HG02884 (cell line): Measurements from ENCODE around the gene PHB1.
"Not testable (repeated sequence)": the region's sequence is repeated elsewhere in the genome, so short reads cannot be mapped to it uniquely, and the experiment has no call there.

ENCODE experiments used
- ATAC-seq: cut with Tn5 transposase; IDR thresholded peaks from one replicate; pipeline ENCODE4 v1.9.1; 2021; ENCODE audit warnings: mild to moderate bottlenecking, moderate library complexity; ENCODE audit not compliant: unreplicated experiment

Gene PHB1

DNA sequence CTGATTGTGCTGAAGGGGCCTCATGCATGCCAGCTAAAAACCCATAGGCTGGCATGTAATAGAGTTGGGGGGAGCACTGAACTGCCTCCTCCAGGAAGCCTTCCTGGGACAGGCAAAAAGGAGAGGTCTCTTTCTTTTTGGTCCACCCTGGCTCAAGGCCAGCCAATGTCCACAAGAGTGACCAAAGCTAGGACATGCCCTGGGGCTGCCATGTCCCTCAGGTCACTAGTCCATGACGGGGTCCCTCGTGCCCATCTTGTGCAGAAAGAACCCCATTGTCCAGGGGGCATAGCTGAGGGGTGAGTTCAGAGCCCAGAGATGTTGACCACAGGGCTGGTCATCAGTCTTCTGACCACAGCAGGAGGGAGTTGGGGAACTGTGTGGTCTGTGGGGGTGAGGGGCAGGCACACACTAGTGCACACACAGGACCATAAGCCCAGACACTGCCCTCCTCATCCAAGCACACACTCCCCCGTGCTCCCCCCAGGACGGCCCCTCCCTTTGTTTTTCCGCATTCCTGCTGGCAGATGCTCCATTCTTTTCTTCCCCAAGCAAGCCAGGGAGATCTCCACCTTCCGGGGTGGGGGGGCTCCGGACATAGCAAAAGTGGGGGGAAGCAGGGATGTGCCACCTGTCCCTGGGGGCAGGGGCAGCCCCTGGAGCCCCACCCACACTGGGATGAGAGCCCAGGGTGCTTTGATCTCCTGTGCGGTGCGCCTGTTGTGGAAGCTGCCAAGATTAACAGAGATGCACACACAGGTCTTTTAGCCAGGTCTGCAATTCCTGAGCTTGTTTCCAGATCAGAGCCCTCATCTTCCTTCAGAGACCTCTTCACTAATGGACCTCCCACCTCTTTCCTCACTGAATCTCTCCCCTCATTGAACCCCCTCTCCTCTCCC is 25.2 kb upstream of the PHB1 start:
- no peak for ATAC-seq

DNA sequence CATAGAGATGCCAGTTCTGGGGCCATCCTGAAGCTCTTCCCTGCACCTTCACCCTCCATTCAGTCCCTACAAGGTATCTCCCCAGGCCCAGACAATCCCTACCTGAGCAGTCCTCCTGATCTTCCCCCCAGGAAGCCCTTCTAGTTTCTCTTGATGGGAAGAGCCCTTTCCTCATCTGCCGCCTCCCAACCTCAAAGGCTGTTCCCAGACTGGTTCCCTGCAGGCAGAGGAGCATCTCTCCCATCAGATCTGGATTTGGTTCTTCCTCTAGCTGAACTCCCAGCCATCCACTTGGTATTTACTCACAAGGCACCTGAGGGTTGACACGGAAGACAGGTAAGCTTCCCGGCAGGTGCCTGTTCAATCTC is 24.6 kb upstream of the PHB1 start:
- no peak for ATAC-seq

DNA sequence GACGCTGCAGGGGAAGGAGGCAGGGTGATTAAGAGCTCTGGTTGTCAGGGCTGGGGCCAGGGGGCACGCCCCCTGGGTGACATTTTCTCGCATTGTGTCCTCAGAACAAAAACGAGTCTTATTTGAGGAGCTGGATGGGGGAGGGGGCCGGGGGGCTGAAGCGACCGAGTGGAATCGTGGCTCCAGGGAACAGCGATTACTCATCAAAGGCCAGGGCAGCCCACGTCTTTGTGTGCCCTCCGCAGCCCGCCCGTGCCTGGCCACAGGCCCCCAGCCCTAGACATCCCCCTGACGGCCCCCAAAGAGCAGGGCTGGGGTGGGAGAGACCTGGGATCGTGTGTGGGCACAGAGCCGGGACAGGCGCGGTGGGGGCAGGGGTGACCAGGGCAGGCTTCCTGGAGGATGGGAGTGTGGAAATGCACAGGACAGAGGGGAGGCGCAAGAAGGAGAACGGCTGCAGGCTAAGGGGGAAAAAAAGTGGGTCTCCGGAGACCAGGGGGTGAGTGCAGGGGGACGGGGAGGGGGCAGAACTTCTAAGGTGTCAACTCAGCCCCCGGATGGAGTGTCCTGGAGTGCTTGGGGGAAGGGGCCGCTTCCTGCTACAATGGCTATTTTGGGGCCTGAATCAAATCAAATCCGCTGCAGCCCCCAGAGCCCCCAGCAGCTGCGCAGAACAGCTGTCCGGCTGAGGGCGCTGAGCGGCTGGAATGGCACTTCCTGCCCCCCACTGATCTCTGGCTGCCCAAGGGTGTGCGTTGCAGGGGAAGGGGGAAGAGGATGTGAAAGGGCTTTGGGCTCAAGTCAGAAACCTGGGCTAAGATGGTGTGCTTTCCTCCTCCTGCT is 24.0 kb upstream of the PHB1 start:
- no peak for ATAC-seq

DNA sequence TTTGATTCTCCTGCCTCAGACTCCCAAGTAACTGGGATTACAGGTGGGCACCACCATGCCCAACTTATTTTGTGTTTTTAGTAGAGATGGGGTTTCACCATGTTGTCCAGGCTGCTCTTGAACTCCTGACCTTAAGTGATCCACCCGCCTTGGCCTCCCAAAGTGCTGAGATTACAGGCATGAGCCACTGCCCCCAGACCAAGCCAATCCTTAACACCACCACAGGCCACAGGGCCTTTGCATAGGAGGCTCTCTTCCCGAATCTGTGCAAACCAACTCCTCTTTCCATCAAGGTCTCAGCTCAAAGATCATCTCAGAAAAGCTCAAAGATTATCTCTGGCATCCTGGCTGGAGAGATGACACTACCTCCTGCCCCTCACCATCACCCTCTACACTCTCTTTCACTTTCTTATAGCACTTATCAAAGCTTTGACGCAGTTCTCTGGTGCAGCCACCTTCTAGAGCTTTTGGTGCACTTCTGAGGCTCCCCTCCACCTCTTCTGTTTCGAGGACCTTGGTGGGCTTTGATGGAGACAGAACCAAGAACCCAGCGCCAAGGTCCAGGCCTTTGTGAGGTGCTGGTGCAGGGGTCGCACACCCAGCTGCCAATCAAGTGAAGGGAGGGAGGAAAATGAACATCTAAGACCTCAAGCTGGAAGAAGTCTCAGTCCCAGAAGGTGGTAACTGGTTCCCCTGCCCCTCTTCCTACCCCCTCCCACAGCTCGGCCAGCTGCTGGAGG is 23.2 kb upstream of the PHB1 start:
- no peak for ATAC-seq

DNA sequence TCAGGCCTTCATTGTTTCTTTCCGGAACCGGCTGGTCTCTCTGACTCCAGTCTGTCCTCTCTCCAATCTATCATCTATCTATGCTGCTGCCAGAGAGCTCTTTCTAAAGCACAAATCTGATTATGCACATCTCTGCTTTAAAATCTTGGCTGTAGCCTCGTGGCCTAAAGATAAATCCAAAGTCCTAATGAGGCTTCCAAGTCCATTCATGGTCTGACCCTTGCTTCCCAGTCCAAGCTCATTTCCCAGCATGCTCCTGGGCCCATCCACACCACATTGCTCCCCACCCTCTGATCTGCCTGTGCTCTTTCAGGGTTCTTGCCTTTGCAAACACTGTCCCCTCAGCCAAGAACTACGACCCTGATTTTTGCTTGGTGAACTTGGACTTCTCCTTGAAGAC is 21.5 kb upstream of the PHB1 start:
- no peak for ATAC-seq

DNA sequence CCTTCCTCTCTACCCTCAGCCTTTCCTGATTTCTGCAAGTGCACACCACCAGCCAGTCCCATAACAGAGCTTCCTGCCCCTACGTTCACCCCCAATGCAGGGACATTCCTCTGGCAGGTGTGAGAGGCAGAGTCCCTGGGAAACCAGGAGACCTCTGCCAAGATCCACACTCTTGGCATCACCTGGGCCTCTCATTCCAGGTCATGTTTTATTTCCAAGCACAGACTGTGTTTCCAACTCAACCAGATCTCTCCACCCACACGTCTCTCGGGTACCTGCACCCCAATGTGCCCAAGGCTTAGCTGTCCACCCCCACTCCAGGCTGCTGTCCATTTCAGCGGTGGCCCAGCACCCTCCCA is 21.0 kb upstream of the PHB1 start:
- no peak for ATAC-seq

DNA sequence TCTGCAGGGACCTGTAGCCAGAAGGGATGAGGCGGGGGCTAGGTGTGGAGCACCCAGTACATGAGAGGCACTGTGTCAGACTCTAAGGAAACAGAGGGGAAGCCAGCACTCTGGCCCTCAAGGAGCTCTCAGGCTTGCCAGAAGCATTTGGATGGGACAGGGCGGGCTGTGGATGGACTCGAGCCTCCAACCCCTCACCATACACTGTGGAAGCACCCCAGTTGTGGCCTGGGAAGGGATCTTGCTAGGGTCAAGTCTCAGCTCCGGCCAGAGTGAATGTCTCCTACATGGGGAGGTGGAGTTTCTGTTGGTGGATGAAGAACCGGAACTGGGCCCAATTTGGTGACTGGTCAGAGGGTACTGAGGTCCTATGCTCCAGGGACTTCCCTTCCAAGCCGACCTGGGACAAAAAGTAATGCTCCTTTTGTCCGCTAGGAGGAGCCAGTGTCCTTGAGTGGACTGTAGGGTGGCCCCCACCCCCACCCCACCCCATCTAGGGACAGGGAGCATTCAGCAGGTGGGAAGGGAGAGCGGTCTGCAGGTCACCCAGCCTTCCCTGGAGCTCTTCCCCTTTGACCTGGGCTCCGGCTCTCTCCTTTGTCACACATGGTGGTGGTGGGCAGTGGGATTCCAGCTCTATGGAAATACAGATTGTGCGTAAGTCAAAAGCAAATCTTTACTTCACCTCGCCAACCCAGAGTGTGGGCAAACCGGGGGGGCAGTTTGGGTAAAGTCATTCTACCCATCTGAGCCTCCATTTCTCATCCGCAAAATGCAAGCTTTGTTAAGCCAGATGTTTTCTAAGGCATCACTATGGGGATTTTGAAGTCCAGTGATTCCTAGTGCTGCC is 20.4 kb upstream of the PHB1 start:
- ATAC-seq, result no peak

DNA sequence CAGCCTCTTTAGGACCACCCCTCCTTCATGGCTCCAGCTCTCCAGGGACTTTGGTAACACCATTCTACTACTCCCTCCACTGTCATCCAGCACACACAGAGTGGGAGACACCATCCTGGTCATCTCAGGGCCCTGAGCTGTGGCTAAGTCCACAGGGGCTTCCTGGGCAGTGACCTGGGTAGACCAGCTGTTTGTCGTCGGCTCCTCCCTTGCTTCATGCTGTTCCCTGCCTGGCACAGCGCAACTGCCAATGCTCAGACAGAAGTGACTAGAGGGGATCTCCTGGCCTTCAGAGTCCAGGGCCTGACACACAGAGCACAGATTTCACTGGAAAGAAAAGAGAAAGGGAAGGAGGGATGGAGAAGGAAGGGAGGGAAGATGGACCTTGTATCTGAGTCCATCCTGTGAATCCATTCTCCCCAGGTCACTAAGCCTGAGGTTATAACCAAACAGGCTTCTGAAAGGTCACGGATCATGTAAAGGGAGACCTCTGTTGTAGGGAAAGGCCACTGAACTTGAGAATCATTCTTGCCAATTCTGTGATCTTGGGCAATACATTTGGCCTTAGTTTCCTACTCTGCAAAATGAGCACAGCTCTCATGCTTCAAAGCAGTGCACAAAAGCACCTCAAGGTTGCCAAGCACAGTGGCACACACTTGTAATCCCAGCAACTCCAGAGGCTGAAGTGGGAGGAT is 18.5 kb upstream of the PHB1 start:
- ATAC-seq, result no peak

DNA sequence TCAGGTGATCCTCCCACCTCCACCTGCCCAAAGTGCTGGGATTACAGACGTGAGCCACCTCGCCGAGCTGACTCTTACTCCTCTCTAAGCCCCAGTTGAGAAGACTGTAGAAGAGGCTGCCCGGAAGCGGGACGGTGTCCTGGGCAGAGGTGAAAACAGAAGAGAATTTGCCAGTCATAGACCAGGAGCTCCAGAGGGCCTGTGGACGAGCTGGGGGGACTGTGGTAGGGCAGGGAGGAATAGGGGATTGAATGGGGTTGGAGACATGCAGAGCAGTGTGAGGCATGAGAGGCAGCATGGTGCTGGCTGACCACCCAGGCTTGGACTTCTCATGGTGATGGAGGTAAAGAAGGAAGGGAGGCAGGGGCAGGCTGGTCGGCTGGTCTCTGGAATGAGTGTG is 17.1 kb upstream of the PHB1 start:
- no peak for ATAC-seq

DNA sequence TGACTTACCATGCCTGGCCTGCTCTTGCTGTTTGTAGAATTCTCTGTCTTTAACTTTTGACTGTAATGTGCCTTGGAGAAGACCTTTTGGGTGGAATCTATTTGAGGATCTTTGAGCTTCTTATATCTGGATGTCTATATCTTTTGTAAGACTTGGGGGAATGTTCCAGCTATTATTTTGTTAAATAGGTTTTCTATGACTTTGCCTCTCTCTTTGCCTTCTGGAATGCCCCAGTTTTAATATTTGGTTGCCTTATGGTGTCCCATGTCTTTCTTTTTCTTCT is 10.3 kb upstream of the PHB1 start:
- no peak for ATAC-seq

DNA sequence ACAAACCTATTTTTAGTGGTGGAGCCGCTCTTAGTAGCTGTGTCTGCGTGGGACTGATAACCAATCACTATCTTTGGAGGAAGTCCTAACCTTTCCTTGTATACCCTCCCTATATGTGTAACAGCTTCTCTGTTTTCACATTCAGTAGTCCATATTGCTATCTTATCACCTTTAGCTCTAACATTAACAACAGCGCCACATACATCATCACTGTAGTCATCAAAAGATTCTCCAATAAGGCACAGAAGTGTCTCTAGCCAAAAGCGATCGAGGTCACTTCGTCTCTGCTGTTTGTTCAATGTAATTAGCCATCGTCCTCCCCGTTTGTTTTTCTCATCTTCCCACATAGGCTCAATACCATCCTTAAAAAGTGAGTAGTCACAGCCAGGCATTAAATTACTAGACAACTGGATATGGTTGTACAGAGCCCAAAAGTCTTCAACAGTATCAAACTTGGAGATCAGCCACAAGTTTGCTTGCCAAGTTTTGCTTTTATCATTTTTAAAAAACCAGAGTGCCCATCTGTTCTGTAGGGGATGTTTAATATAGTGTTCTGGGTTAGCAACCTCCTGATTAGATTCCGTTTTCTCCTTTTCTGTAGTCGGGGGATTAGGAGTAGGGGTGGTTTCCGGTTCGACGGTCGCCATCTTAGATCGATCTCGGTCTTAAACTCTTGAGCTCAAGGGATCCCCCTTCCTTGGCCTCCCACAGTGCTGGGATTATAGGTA is 9.8 kb upstream of the PHB1 start:
- ATAC-seq, result not testable (repeated sequence)

DNA sequence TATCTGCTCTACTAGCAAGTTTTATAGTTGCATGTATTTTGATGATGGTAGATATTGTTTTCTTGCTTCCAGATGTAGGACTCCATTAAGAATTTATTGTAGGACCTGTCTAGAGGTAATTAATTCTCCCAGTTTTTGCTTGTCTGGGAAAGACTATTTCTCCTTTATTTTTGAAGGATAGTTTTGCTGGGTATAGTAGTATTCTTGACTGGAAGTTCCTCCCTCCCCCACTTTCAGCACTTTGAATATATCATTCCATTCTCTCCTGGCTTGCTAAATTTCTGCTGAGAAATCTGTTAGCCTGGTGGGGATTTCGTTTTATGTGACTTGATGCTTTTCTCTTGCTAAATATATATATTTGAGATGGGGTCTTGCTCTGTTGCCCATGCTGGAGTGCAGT is 8.0 kb upstream of the PHB1 start:
- no peak for ATAC-seq

DNA sequence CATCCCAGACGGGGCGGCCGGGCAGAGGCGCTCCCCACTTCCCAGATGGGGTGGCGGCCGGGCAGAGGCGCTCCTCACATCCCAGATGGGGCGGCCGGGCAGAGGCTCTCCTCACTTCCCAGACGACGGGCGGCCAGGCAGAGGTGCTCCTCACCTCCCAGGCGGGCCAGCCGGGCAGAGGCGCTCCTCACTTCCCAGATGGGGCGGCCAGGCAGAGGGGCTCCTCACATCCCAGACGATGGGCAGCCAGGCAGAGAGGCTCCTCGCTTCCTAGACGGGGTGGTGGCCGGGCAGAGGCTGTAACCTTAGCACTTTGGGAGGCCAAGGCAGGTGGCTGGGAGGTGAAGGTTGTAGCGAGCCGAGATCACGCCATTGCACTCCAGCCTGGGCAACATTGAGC is 5.1 kb upstream of the PHB1 start:
- not testable (repeated sequence) for ATAC-seq

DNA sequence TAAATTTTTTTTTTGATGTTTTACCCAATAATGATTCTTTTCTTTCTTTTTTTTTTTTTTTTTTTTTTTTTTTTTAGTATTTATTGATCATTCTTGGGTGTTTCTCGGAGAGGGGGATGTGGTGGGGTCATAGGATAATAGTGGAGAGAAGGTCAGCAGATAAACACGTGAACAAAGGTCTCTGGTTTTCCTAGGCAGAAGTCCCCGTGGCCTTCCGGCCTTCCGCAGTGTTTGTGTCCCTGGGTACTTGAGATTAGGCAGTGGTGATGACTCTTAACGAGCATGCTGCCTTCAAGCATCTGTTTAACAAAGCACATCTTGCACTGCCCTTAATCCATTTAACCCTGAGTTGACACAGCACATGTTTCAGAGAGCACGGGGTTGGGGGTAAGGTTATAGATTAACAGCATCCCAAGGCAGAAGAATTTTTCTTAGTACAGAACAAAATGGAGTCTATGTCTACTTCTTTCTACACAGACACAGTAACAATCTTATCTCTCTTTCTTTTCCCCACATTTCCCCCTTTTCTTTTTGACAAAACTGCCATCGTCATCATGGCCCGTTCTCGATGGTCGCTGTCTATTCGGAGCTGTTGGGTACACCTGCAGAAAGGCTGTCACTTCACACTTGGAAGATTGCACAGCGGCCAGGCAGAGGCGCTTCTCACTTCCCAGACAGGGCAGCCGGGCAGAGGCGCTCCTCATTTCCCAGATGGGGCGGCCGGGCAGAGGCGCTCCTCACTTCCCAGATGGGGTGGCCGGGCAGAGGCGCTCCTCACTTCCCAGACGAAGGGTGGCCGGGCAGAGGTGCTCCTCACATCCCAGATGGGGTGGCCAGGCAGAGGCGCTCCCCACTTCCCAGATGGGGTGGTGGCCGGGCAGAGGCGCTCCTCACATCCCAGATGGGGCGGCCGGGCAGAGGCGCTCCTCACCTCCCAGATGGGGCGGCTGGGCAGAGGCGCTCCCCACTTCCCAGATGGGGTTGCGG is 4.4 kb upstream of the PHB1 start:
- not testable (repeated sequence) for ATAC-seq

DNA sequence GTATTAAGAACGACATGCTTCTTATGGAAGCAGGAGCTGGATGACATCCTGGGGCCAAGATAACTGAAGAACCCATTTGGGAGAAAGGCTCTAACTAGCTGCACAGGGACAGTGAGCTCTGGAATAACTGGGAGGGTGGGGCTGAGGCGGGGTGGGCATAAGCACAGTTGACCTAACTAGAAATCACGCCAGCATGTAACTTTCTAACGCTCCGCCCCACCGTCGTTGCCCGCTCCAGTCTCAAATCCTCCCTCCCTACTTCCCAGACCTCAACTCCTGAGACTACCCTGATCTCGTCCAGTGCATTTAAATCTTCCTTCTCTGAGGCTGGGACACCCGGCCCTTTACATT is 436 bp downstream of the PHB1 start:
- ATAC-seq, result no peak

DNA sequence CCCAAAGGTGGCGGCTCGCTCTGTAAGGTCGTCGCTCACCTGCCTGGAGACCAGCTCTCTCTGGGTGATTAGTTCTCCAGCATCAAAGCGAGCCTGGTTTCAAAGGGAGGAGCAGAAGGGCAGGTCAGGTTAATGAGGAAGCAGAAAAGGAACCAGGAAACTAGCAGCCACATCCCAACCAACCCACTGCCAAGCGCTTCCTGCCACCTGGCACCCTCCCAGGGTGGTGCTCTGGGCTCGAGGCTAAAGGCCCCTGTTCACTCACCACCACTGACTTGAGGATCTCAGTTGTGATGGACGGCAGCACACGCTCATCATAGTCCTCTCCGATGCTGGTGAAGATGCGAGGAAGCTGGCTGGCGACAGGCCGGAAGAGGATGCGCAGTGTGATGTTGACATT is 5.6 kb downstream of the PHB1 start:
- no peak for ATAC-seq

DNA sequence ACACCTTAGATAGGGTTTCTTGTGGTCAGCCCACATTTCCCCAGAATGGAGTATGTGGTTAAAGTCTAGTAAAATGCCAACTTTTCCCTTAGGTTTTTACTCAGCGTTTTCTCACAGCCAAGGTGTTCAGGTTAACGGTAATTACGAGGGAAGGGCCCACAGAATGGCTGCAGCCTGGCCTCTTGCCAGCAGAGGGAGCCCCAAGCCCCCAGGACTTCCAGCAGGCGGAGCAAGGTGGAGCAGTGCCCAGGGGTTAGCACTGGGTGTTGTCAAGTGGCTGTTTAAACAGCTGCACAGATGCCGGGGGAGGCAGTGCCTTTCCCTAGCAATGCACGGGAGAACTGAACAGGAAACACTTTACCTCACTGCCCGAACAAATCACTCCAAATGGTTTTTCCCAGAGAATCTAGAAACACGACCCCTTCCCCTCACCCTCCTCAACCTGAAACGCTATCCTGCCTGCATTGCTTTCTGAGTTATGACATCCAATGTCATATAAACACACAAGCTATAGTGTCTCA is 6.6 kb downstream of the PHB1 start:
- ATAC-seq, result no peak

DNA sequence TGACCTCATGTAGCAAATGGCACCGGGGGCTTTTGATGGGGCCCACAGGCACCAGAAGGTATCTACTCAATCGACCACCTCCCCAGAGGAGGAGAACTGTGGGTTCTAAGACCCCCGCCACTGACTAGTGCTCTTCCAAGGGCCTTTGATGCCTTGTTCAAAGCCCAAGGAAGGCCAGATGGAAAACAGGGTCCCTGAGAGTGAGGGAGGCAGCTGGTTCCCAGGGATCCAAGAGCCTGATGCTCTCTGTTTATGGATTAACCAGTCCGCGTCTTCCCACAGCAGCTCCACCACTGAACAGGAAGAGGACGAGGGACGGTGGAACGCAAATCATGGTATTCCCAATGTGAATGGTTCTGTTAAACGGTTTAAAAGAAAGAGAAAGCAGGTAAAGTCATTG is 7.6 kb downstream of the PHB1 start:
- no peak for ATAC-seq
